Ishikawa (cell line): ENCODE measurements around the gene NUB1.

Source experiments
- MAX ChIP-seq: IDR thresholded peaks from 2 replicates; pipeline ENCODE4 v1.6.1; 2012
- REST ChIP-seq: IDR thresholded peaks from 2 replicates; pipeline ENCODE4 v1.6.1; 2012; ENCODE audit warnings: low read depth, mild to moderate bottlenecking

- TF ChIP-seq MAX, result no peak
- TF ChIP-seq REST, result no peak
These were observed 42.7 kb downstream of the NUB1 start for GRCh38 chr7:151384352-151384697.
